Measurements from ENCODE around the gene CDC14B.
"Not testable (repeated sequence)": the region's sequence is repeated elsewhere in the genome, so short reads cannot be mapped to it uniquely, and the experiment has no call there.

Gene CDC14B

DNA sequence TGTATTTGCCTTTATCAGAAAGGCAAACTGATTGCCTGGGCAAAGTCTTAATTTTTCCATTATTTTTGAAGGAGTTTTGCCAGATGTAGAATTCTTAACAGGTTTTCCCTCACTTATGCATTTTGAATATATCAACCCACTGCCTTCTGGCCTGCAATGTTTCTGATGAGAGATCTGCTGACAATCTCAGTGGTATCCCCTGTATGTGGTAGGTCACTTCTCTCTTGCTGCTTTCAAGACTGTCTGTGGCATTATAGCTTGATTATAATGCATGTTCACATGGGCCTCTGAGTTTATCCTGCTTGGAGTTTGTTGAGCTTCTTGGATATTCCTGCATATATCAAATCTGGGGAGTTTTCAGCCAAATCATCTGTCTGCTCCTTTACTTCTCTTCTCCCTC lies 87.5 kb downstream of the CDC14B start:
- DNase-seq (ENCODE audit: low read depth), result no peak

GRCh38 chr9:96524764-96525163 lies 94.9 kb downstream of the CDC14B start:
- no peak for DNase-seq (ENCODE audit: low read depth)

DNA sequence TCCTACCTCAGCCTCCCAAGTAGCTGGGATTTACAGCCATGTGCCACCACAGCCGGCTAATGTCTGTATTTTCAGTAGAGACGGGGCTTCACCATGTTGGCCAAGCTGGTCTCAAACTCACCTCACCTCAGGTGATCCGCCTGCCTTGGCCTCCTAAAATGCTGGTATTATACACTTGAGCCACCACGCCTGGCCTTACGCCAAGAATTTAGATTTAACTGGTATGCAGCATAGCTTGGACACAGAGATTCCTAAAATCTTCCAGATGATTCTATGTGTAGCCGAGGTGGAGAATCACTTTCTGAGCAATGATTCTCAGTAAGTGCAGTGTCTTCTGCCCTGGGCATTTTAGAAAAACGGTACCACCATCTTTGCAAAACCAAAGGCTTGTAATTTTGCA lies 95.6 kb downstream of the CDC14B start:
- DNase-seq (ENCODE audit: low read depth), result no peak

GRCh38 chr9:96523374-96523773 lies 96.3 kb downstream of the CDC14B start:
- no peak for DNase-seq (ENCODE audit: low read depth)

- DNase-seq (ENCODE audit: low read depth), result no peak
Observed at GRCh38 chr9:96522366-96522765, 97.3 kb downstream of the CDC14B start.

DNA sequence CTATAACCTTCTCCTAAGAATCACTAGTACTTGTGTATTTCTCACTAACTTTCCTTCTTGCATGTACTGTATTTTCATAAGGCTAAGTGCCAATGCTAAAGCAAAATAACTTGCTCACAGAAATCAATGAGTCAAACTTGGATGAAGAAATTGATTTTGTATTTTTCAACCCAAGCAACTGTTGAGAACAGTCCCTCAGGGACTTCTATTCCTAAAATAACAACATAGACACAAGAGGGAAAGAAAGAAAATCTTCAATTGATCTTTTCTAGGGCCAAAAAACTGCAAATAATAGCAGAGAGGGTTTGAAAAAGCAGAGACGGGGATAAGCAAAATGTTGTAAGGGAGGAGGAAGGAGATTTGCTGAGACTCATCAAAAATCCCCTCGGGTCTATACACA lies 99.9 kb downstream of the CDC14B start:
- no peak for DNase-seq (ENCODE audit: low read depth)

DNA sequence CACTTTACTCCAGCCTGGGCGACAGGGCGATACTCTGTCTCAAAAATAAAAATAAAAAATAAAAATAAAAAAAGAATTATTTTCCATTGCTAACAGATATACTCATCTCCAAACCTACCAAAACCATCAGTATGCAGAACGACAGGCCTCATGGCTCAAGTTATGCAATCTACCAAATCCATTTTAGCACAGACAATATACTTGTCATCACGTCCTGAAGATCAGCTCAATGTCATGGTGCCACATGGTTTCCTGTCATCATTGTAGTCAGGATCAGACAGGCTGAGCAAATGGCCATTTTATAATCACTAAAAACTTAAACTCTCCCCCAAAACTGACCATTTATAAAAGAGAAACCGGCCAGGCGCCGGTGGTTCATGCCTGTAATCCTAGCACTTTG lies 100.5 kb downstream of the CDC14B start:
- no peak for DNase-seq (ENCODE audit: low read depth)

- DNase-seq (ENCODE audit: low read depth), result no peak
Observed at GRCh38 chr9:96515621-96516470, 103.8 kb downstream of the CDC14B start.

DNA sequence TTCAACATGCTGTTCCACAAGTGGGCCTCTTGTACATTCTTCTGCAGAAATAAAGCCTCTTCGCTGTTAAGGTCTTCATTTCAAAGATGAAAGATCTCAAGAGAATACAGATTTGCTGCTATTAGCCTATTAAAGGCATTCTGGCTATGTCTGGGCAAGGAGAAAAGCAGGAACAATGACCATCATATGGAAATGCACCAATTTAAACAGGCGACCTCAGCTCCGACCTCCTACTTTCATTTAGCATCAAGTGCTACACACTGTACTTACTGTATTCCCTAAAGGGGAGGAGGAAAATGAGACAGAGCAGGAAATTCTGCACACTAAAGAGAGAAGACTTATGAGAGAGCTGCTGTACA lies 104.9 kb downstream of the CDC14B start:
- no peak for DNase-seq (ENCODE audit: low read depth)

DNA sequence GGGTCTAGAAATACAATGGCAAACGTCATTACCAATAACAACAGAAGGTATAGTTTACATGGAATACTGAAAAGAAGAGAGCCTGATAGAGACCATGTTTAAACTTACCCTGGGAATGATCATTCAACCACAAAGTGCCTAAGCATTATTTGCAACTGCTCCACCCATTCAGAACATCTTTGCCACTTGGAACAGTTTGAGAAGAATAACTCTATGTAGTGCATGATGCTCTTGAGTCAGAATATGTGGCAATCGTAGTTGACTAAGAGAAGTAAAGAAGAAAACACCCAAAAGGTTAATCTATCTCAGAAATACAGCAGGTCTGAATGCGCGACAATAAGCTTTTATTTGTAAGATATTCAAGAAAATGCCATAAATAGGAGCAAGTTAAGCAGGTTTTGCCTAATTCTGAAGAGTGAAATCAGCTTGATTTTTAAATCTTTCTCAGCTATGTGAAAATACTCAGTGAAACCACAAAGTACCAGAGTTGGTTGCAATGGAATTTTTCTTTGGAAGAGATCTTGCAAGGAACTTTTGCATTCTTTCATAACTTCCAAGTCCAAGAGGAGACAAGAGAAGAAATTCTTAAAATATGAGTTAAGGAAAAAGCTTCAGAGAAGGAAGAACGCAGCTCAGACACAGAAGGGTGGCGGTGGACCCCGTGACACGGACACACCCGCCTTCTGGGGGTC lies 105.4 kb downstream of the CDC14B start:
- DNase-seq (ENCODE audit: low read depth), result no peak

- DNase-seq (ENCODE audit: low read depth), result no peak
Observed at GRCh38 chr9:96513622-96514021, 106.0 kb downstream of the CDC14B start.

DNA sequence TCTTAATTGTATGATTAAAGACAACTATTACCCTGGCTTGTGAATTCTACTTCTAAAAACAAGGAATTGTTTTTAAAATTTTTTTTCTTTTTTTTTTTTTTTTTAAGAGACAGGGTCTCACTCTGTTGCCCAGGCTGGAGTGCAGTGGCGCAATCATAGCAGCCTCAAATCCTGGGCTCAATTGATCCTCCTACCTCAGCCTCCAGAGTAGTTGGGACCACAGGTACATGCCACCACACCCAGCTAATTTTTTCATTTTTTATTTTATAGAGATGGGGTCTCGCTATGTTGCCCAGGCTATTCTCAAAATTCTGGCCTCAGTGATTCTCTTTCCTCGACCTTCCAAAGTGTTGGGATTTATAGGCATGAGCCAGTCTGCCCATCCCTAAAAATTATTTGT lies 107.4 kb downstream of the CDC14B start:
- no peak for DNase-seq (ENCODE audit: low read depth)

DNA sequence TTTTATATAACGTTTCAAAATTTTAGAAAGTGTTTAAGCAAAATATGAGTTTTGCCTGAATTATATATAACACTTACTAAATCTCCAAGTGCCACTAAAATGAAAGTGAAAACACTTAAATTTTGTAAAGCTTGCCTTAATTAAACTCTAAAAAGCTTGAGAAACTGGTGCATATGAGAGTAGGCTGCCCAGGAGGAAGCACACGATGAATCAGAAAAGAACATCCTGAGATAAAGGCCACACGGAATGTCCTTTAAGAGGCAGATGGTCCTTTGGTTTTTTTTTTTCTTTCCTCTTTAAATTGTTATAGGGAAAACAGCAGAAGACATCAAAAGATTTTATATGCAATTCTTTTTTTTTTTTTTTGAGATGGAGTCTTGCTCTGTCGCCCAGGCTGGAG lies 109.4 kb downstream of the CDC14B start:
- DNase-seq (ENCODE audit: low read depth), result no peak

- no peak for DNase-seq (ENCODE audit: low read depth)
Observed at GRCh38 chr9:96509848-96510247, 109.8 kb downstream of the CDC14B start.

GRCh38 chr9:96509026-96509425 lies 110.6 kb downstream of the CDC14B start:
- no peak for DNase-seq (ENCODE audit: low read depth)

DNA sequence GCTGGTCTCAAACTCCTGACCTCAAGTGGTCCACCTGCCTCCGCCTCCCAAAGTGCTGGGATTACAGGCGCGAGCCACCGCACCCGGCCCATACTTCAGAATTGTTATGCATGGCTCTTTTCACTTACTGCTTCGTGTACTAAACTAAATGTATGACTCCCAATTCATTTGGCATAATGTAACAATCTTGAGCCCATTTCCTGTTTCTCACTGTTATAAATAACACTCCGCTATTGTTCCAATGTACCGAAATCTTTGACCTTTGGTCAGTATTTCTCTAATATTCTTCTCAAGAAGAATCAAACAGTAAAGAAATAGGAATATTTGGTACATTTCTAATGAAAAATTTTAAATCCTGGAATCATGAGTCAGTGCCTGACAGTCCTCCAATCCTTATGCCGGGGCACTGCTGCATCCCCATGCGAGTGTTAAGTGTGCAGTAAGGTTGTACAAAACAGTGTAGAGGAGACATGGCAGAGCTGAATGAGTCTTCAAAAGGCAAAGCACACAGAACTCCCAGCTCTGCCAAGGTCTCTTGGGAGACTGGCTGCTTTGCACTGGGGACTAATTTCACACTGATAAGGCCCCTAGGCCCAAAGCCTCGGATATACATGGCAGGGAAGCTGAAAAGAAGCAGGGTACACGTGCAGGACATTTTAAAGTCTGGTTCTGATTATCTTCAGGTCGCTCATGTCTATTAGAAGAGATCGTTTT lies 111.3 kb downstream of the CDC14B start:
- DNase-seq (ENCODE audit: low read depth), result no peak

- DNase-seq (ENCODE audit: low read depth), result no peak
Observed at GRCh38 chr9:96505316-96505991, 114.2 kb downstream of the CDC14B start.

DNA sequence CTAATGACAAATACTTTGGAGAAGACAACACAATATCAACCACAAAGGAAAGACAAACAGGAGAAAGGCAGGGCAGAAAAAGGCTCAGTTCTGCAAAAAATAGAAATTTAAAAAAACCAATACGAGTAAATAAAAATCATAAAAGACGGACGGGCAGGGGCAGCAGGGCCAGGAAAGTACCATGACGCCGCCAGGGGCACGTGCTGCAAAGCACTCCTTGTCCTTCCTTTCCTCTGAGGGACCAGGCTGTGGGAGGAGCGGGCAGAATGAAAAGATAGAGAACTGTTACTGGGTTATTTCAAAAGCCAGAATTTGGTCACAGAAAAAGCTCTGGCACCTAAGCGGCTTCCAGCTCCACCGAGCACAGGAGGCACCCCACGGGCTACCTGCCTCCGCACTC lies 115.7 kb downstream of the CDC14B start:
- DNase-seq (ENCODE audit: low read depth), result no peak

DNA sequence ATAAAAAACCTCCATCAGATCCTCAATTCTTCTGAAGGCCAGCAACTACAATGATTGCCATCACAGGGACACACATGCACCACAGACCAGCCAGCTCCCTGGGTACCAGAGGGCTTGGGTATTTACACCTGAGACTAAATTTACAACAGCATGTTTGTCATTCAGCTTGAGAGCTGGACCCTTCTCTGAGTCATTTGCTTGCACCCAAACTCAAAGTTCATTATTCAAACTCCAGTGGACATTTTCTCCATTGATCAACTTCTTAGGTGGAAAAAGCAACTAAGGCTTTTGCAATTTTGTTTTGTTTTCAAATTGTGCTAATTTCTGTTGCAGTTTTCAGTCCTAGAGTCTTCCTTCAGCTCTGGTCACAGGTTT lies 116.3 kb downstream of the CDC14B start:
- DNase-seq (ENCODE audit: low read depth), result not testable (repeated sequence)

GRCh38 chr9:96502539-96503373 lies 116.9 kb downstream of the CDC14B start:
- no peak for DNase-seq (ENCODE audit: low read depth)

Measured in stimulated activated CD8-positive, alpha-beta memory T cell treated with anti-CD3 and anti-CD28 coated beads, Interleukin-12 subunit alpha, Interleukin-12 subunit beta, amount 100 ng/mL, for 4 hours (primary cell).